ENCODE measurements around the gene PABPC4L. TPM values are rescaled to one million over a fixed set of nuclear protein-coding genes. Genes with fewer than 3 reads are reported as not detected.

The PABPC4L gene
- total and polyA plus RNA-seq, 2 of the 4 experiments (the other 2 are of a cell fraction): 0.26 to 0.72 TPM

- H4K91ac ChIP-seq (ENCODE audit: insufficient read depth, low read depth, low read length): no peak overlapping the region
Measured at GRCh38 chr4:134174271-134174670, 27.3 kb downstream of the PABPC4L start.

More at GRCh38 chr4:134174271-134174670, 27.3 kb downstream of the PABPC4L start:
- Histone ChIP-seq H3K23ac (ENCODE audit: low read depth, low read length) (no peak overlapping the region), H4K8ac (ENCODE audit: low read depth in 2 of 2, low read length in 2 of 2) (no peak overlapping the region), H2AK9ac (replicated peaks; ENCODE audit: low read depth, low read length, poor library complexity) (no peak overlapping the region), H2BK5ac (ENCODE audit: low read depth, low read length, poor library complexity, severe bottlenecking) (no peak overlapping the region), H3K18ac (ENCODE audit: low read depth, low read length) (no peak overlapping the region), H4K20me1 (ENCODE audit: insufficient read depth, low read length) (no peaks in the 10 kb centered on the region), H3K27ac (ENCODE audit: insufficient read depth, low read length) (no peak overlapping the region), H2BK120ac (ENCODE audit: low read depth, low read length) (no peak overlapping the region), H3K9me3 (ENCODE audit: control insufficient read depth, insufficient read depth, low read length) (peaks cover 8% of the 10 kb centered on the region; the same call in 1 of the 2 replicates), H3K36me3 (ENCODE audit: control insufficient read depth, insufficient read depth, low read length) (no peaks in the 10 kb centered on the region), H3K56ac (ENCODE audit: extremely low read depth, insufficient read depth, low read length) (no peak overlapping the region), H2AK5ac (ENCODE audit: low read depth, low read length) (no peak overlapping the region), H3K79me1 (ENCODE audit: low read depth in 1 of 2, low read length in 2 of 2) (no peaks in the 10 kb centered on the region), H3K4me3 (ENCODE audit: insufficient read depth, low read depth, low read length) (no peak overlapping the region), H2AFZ (replicated peaks; ENCODE audit: low read length, poor library complexity) (no peak overlapping the region), H3K14ac (replicated peaks; ENCODE audit: low read depth, low read length) (no peak overlapping the region), H3K27me3 (ENCODE audit: control insufficient read depth, insufficient read depth, low read length) (no peaks in the 10 kb centered on the region), H3K9ac (ENCODE audit: low read depth, low read length) (no peak overlapping the region), H4K5ac (ENCODE audit: low read depth, low read length) (no peak overlapping the region), H3K4me2 (ENCODE audit: low read depth, low read length) (no peak overlapping the region), H3K4me1 (ENCODE audit: control insufficient read depth, insufficient read depth, low read length) (no peaks in the 10 kb centered on the region), H2BK15ac (ENCODE audit: low read depth, low read length) (no peak overlapping the region), H2BK20ac (ENCODE audit: low read depth, low read length) (no peak overlapping the region), H3K9me1 (ENCODE audit: insufficient read depth, low read length) (no peaks in the 10 kb centered on the region), H3K4ac (ENCODE audit: low read depth, low read length) (no peak overlapping the region)
- no peak for TF ChIP-seq NFE2L2 (IDR thresholded peaks at IDR 0.05; ENCODE audit: low read depth, low read length)
- no peak for TF ChIP-seq RAD21 (IDR thresholded peaks at IDR 0.05; ENCODE audit: low read length)
- no peak for TF ChIP-seq ELK1 (IDR thresholded peaks at IDR 0.05; ENCODE audit: borderline replicate concordance, low read depth, low read length)
- TF ChIP-seq POLR2A (IDR thresholded peaks at IDR 0.05; ENCODE audit: low read depth, low read length): no peak
- no peak for TF ChIP-seq CHD1 (IDR thresholded peaks at IDR 0.05; ENCODE audit: low read depth, low read length)
- TF ChIP-seq USF2 (IDR thresholded peaks at IDR 0.05; ENCODE audit: low read depth, low read length): no peak
- TF ChIP-seq CEBPB (IDR thresholded peaks at IDR 0.05; ENCODE audit: low read depth, low read length): no peak
- TF ChIP-seq MAZ (IDR thresholded peaks at IDR 0.05; ENCODE audit: borderline replicate concordance, low read depth, low read length): no peak
- no peak for TF ChIP-seq RCOR1 (IDR thresholded peaks at IDR 0.05; ENCODE audit: insufficient replicate concordance, low read length)
- TF ChIP-seq MAFK (IDR thresholded peaks at IDR 0.05; ENCODE audit: low read depth, low read length): no peak
- no peak for TF ChIP-seq FOS (IDR thresholded peaks at IDR 0.05; ENCODE audit: low read depth, low read length)
- TF ChIP-seq MXI1 (IDR thresholded peaks at IDR 0.05; ENCODE audit: borderline replicate concordance, low read depth, low read length): no peak
- no peak for TF ChIP-seq RFX5 (IDR thresholded peaks at IDR 0.05; ENCODE audit: low read depth, low read length)
- no peak for TF ChIP-seq CTCF (conservative IDR thresholded peaks at IDR 0.05; ENCODE audit: low read depth, low read length)
- TF ChIP-seq SMC3 (IDR thresholded peaks at IDR 0.05; ENCODE audit: low read depth, low read length): no peak
- ChIA-PET POLR2A (ENCODE audit: unreplicated experiment) (no interaction called here), CTCF (no interaction called here)
- no CpG with 5 or more reads among the region's 1 CpG for WGBS, 2 experiments (ENCODE audit: extremely low coverage in 2 of 2, insufficient read length in 1 of 2)
- in situ Hi-C loops (cut with MboI; ENCODE audit: low sequenced_read_pairs): no loop called here
- BruUV-seq (replicated peaks): no TSS peak
- DNase-seq: no peak
- dilution Hi-C loops (cut with HindIII; ENCODE audit: low sequenced_read_pairs, unreplicated experiment): no loop called here
- no peak for ATAC-seq (ENCODE audit: low read depth)
- intact Hi-C loops (cut with micrococcal nuclease): no loop called here

All from IMR-90 (cell line).